M059J (cell line): ENCODE data around the gene PCCA. TPM values are rescaled to one million over a fixed set of nuclear protein-coding genes. Genes with fewer than 3 reads are reported as not detected.

Experiments
- DNase-seq: peaks from one replicate; pipeline ENCODE4 v3.0.0-alpha.2; 2012; ENCODE audit warnings: low read depth
- total RNA-seq: library from RNA; depleted of rRNA; stranded (reverse); fragments of >200 nt; shearing (Covaris generic); gene quantifications from 2 replicates; pipeline ENCODE4 v1.2.3, GENCODE V29; 2014

PCCA gene
- total RNA-seq, 1 experiment from 2014 or later, result 10.0 TPM

- DNase-seq, result peak; percentile 24
Observed at GRCh38 chr13:100409132-100409531, 320.2 kb downstream of the PCCA start.

- peak; percentile 1 for DNase-seq
Observed at GRCh38 chr13:100423375-100423774, 334.5 kb downstream of the PCCA start.

- DNase-seq, result no peak
Observed at GRCh38 chr13:100428986-100429385, 340.1 kb downstream of the PCCA start.

DNA sequence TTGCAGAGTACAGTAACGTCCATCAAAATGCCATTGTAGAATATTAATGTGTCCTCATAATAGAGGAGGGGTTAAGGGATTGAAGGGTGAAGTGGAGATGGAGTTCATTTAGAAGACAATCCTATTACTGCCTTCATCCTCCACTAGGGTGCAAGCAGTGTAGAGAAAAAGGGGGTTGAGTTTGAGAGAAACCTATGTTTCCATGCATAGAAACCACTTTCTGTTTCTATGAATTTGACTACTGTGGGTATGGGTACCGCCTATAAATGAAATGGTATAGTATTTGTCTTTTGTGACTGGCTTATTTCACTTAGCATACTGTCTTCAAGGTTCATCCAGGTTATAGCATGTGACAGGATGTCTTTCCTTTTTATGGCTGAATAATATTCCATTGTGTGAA is 343.7 kb downstream of the PCCA start:
- no peak for DNase-seq

DNA sequence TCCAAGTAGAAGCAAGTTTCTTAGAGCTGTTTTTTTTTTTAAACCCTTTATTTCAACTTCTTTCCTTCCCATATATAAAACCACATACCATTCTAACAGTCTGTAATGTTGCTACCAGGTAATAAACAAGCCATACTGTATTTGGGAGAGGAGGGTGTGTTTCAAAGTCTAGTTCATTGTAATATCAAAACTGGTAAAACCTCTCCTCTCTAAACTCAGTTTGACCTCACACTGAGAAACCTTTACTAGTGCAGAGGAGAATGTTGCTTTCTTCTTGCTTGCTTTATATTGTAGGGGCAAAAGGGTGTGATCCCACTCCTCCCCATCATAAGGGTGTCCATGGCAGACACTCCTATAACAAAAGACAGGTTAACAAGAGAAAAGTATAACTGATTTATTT is 344.6 kb downstream of the PCCA start:
- no peak for DNase-seq

DNA sequence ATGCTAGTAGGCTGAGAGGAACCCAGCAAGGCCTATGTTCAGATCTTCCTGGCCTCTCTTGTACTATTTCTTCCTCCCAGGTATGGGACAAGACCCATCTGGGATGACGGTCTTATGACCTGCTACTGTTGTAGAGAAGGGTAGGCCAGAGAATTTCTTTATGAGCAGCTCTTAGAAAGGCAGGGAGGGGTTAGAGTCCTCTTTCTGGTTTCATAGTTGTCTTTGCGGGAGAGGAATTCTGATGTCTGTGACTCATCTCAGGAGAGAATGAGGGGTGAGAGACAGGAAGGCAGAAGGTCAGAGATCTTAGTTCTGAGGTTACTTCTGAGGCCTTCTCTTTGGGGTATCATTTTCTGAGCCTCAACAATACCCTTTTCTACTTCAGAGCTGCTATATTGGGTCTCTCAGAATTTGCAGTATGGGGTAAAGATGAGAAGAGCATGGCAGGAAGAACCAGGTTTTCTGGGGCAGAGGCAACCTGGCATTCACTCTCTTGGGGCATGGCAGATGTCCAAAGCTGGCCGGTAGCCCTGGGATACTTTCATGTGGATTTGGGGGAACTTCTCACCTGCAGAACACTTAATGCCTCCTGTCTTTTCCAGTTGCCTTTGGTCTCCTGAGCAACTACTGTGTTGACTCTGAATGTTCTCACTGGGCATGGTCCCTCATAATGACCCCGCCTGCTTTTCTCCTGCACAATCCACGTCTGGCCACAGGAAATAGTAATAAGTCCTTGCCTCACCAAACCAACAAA is 345.3 kb downstream of the PCCA start:
- peak; percentile 85 for DNase-seq

GRCh38 chr13:100436099-100436498 is 347.2 kb downstream of the PCCA start:
- DNase-seq, result no peak

DNA sequence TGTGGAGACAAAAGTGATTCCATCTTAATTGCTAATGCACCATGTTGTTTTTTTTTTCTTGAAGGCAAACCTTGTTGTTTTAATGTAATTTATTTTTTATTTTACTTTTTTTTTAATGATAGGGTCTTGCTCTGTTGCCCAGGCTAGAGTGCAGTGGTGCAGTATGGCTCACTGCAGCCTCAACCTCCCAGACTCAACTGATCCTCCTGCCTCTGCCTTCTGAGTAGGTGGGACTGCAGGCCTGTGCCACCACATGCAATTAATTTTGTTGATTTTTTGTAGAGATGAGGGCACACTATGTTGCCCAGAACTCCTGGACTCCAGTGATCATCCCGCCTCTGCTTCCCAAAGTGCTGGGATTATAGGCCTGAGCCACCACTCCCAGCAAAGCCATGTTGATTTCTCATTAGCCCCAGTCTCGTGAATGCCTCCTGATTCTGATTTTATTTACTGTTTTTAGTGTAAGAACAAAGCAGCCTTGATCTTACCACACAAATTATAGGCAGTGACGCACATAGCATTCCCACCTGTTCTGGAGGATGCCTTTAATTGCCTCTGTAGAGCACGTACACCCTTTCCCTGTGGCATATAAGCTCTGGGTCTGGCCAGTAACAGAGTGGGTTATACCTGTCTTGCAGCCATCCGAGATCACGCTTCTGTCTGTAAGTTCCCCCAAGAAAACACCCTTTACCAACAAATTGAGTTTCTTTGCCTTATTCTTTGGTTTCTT is 349.3 kb downstream of the PCCA start:
- DNase-seq, result no peak

DNA sequence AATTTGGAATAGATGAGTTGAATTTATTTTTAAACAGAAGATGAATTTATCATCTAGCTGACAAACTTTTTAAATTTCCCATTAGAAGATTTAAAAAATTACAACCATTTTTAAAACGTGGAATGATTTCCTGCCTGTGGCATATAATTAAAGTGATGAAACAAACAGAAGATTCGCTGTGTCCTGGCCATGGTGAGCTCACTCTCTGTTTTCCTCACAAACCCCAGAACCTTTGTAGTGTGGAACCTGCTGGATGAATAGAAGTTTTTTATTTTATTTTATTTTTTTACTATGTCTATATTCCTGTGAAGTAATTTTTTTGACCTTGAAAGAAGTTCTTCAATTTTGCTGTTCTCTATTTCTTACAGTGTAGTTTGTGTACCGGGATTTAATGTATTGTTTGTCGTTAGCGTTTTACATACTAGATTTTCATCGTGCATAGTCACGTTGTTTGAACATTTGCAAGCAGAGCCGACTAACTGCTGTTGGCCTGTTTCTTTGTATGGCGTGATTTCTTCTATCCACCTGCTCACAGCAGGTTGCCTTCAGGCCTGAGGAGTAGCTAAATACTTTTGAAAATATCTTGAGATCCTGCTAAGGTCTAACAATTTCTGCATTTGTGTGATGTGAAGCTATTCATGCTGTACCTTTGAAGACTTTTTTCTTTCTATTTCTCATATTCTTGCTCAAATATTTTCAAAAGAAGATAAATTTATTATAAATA is 350.5 kb downstream of the PCCA start:
- DNase-seq, result no peak

GRCh38 chr13:100440751-100441425 is 352.0 kb downstream of the PCCA start:
- no peak for DNase-seq

DNA sequence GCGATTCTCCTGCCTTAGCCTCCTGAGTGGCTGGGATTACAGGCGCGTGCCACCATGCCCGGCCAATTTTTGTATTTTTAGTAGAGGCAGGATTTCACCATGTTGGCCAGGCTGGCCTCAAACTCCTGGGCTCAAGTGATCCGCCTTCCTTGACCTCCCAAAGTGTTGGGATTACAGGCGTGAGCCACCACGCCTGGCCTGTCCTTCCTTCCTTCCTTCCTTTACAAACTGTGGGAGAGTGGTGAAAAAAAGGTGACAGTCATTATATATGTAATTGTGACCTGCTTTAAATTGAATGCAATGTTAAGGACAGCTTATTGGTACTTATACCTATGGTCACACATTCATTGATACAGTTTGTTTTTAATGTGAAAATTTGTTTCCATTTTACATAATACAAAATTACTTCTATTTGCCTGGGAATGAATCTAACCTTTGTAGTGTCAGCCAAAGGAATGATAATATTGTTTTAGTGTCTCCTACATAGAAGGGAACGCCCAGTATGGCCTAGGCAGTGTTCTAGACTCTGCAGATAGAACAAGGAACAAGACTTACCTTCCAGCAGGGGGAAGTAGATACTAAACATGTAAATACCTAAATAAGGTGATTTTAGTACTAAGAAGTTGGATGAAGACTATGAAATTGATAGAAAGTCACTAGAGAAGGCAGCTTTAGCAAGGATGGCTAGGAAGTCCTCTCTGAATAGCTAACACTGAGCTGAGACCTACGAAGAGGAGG is 353.4 kb downstream of the PCCA start:
- no peak for DNase-seq

DNA sequence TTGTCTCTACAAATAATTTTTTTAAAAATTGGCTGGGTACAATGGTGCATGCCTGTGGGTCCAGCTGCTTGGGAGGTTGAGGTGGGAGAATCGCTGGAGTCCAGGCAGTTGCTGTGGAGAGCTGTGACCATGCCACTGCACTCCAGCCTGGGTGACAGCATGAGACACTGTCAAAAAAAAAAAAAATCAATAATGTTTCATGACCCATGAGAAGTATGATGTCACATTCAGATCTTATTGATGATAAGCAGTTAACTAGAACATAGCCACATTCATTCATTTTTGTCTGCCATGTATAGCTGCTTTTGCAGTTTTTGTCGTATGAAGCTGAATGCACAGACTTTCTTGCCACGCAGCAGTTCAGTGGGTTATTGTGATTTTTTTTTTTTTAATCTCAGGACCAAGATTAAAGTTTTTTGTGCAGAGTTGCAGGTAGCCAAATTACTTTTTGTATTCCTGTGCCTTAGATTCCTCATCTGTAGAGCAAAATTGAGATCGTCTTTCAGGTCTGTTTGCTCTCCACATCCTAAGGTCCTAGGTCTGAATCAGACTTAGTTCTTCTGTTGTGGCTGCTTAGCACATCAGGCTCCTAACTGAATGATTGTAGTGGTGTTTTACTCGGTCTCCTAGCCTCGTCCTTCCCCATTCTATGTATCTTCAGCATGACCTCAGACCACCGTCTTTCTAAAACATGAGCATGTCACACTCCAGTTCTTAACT is 354.5 kb downstream of the PCCA start:
- no peak for DNase-seq

DNA sequence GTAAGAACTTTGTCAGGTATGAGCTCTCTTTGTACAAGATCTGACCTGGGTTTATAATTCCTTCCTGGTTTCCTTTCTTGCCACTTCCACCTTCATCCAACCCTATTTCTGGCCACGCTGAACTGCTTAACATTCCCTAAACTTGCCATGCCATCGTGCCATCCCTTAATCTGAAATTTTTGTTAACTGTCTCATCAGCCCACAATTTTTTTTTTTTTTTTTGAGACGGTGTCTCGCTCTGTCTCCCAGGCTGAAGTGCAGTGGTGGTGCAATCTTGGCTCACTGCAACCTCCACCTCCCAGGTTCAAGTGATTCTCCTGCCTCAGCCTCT is 355.1 kb downstream of the PCCA start:
- DNase-seq, result peak; percentile 67

- no peak for DNase-seq
Observed at GRCh38 chr13:100447831-100448230, 358.9 kb downstream of the PCCA start.

- no peak for DNase-seq
Observed at GRCh38 chr13:100451923-100452322, 363.0 kb downstream of the PCCA start.

GRCh38 chr13:100454876-100455275 is 366.0 kb downstream of the PCCA start:
- peak; percentile 80 for DNase-seq

GRCh38 chr13:100458673-100459072 is 369.8 kb downstream of the PCCA start:
- no peak for DNase-seq

DNA sequence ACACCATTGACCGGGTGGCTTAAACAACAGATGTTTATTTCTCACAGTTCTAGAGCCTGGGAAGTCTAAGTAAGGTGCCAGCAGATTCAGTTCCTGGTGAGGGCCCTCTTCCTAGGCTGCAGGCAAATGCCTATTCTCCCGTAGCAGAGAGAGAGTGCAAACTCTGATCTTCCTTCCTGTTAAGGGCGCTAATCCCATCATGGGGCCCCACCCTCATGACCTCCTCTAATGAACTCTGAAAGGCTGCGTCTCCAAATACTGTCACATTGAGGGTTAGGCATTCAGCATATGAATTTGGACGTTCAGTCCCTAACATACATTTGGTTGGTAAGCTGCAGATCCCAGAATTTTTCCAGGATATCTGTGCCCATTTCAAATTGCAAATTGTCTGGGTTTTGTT is 370.9 kb downstream of the PCCA start:
- no peak for DNase-seq

GRCh38 chr13:100460266-100460665 is 371.4 kb downstream of the PCCA start:
- no peak for DNase-seq

DNA sequence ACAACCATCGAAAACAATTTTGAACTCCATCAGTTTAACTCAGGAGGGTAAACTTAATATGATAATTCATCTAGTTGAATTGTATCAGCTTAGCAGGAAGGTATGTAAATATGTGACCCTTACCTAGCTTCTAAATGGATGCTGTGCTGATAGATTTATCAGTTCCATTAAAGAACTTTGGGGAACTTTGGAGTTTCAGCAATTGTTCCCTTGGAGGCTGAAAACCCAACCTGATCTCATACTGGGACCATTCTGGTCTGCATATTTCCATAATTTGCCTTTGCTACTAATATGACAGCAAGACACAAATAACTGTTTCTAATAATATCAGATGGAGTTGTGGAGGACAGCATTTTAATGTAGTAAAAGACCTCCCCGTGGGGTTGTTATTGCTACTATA is 371.9 kb downstream of the PCCA start:
- DNase-seq, result no peak
